Endothelial cell of umbilical vein (primary cell): ENCODE data around the gene ATP6V0D1. TPM values are rescaled to one million over a fixed set of nuclear protein-coding genes. Genes with fewer than 3 reads are reported as not detected.

Experiments used
- BruUV-seq: library from RNA; stranded (reverse); fragments of 400-500 nt; replicated peaks from 2 replicates; lab custom pipeline; 2021; lab: Mats Ljungman, UMichigan
- CTCF ChIA-PET: fragments of 300-600, 350-600 bp; sonication (Branson Sonifier 250); formaldehyde crosslinking; loops from one replicate; lab custom pipeline; 2021; ENCODE audit warnings: antibody characterized with exemption, inconsistent platforms; lab: Charles Lee
- POLR2A ChIA-PET: fragments of 300-600, 350-600 bp; sonication (Branson Sonifier 250); formaldehyde crosslinking; loops from one replicate; lab custom pipeline; 2021; ENCODE audit warnings: antibody characterized with exemption, inconsistent platforms; lab: Charles Lee
- DNase-seq: peaks from one replicate; pipeline ENCODE4 v3.0.0-alpha.2; 2011; ENCODE audit warnings: low read depth, low spot score
- FAIRE-seq: peaks from 2 replicates; lab custom pipeline; 2011; peaks lifted over from hg19 to GRCh38; lab: Jason Lieb, UNC
- H2AFZ ChIP-seq: 2 replicates; pipeline ENCODE4 v1.6.0; 2012; ENCODE audit warnings: low read depth, low read length, control low read depth, inconsistent platforms
- H3K27ac ChIP-seq: 2 replicates; pipeline ENCODE4 v1.5.1; 2011; ENCODE audit warnings: low read depth, mild to moderate bottlenecking, control low read depth, low read length, moderate library complexity; ENCODE audit not compliant: insufficient read depth
- H3K27me3 ChIP-seq, 2 experiments: 2 replicates each; pipeline versions ENCODE4 v1.6.0 to v1.6.1; 2011; ENCODE audit warnings: low read length in 2 of 2, mixed read lengths in 1 of 2; ENCODE audit not compliant: control insufficient read depth in 2 of 2, insufficient read depth in 2 of 2
- H3K36me3 ChIP-seq, 2 experiments: 2 replicates in 1 of 2; 3 replicates in 1 of 2; pipeline ENCODE4 v1.5.1; 2011; ENCODE audit warnings: low read length in 2 of 2, mild to moderate bottlenecking in 1 of 2, moderate library complexity in 1 of 2; ENCODE audit not compliant: control insufficient read depth in 2 of 2, insufficient read depth in 2 of 2; ENCODE audit errors: extremely low read depth in 1 of 2
- H3K4me1 ChIP-seq: 3 replicates; pipeline ENCODE4 v1.5.1; 2011; ENCODE audit warnings: mild to moderate bottlenecking, low read length; ENCODE audit not compliant: control insufficient read depth, insufficient read depth; ENCODE audit errors: extremely low read depth
- H3K4me2 ChIP-seq: 2 replicates; pipeline ENCODE4 v1.6.1; 2011; ENCODE audit warnings: low read length, control low read depth, mixed read lengths; ENCODE audit not compliant: insufficient read depth
- H3K4me3 ChIP-seq, 3 experiments: fragments of 200-600 bp in 1 of 3; sonication (generic), shearing (Covaris generic) in 1 of 3; replicated peaks in 1 of 3; 2 replicates each; pipeline ENCODE4 v1.5.1; 2011 to 2016; ENCODE audit warnings: control low read depth in 3 of 3, low read length in 3 of 3, mild to moderate bottlenecking in 2 of 3, inconsistent platforms in 1 of 3, low read depth in 1 of 3, moderate library complexity in 1 of 3; ENCODE audit not compliant: insufficient read depth in 1 of 3
- H3K79me2 ChIP-seq: 2 replicates; pipeline ENCODE4 v1.6.0; 2012; ENCODE audit warnings: low read length, inconsistent platforms; ENCODE audit not compliant: control insufficient read depth, insufficient read depth
- H3K9ac ChIP-seq: replicated peaks from 2 replicates; pipeline ENCODE3; 2011; ENCODE audit warnings: low read length, control low read depth; ENCODE audit not compliant: insufficient read depth; ENCODE audit errors: extremely low read depth
- H3K9me1 ChIP-seq: replicated peaks from 3 replicates; pipeline ENCODE4 v1.6.0; 2011; ENCODE audit warnings: mild to moderate bottlenecking, low read length; ENCODE audit not compliant: control insufficient read depth, insufficient read depth; ENCODE audit errors: extremely low read depth
- H3K9me3 ChIP-seq: replicated peaks from 2 replicates; pipeline ENCODE4 v1.5.1; 2012; ENCODE audit warnings: low read length, inconsistent platforms; ENCODE audit not compliant: control insufficient read depth, insufficient read depth
- H4K20me1 ChIP-seq: replicated peaks from 2 replicates; pipeline ENCODE3; 2011; ENCODE audit warnings: mild to moderate bottlenecking, low read length; ENCODE audit not compliant: control insufficient read depth, insufficient read depth; ENCODE audit errors: extremely low read depth
- EZH2 ChIP-seq: IDR thresholded peaks from 2 replicates; pipeline ENCODE4 v1.6.1; 2012; ENCODE audit warnings: borderline replicate concordance, low read depth, mild to moderate bottlenecking, moderate library complexity, low read length, inconsistent platforms; ENCODE audit not compliant: severe bottlenecking
- FOS ChIP-seq: IDR thresholded peaks from 2 replicates; pipeline ENCODE4 v1.6.1; 2011; ENCODE audit warnings: mild to moderate bottlenecking, low read length, moderate library complexity, borderline replicate concordance; ENCODE audit not compliant: insufficient read depth
- GATA2 ChIP-seq: IDR thresholded peaks from 2 replicates; pipeline ENCODE4 v1.7.0; 2011; ENCODE audit warnings: low read depth, mild to moderate bottlenecking, moderate library complexity, mixed read lengths, low read length; ENCODE audit not compliant: insufficient read length, insufficient read depth
- JUN ChIP-seq: IDR thresholded peaks from 2 replicates; pipeline ENCODE4 v1.6.1; 2011; ENCODE audit warnings: borderline replicate concordance, low read depth; ENCODE audit not compliant: insufficient read length, insufficient read depth
- MYC ChIP-seq: IDR thresholded peaks from one replicate; pipeline ENCODE4 v1.6.1; 2011; ENCODE audit warnings: mild to moderate bottlenecking, low read depth, low read length
- POLR2A ChIP-seq: IDR thresholded peaks from 2 replicates; pipeline ENCODE4 v1.6.1; 2012; ENCODE audit warnings: low read depth, mild to moderate bottlenecking, control low read depth, low read length
- POLR2AphosphoS5 ChIP-seq: IDR thresholded peaks from 2 replicates; pipeline ENCODE4 v1.6.1; 2012; ENCODE audit warnings: low read depth, mild to moderate bottlenecking, control low read depth, low read length, moderate library complexity; ENCODE audit not compliant: insufficient read depth
- dilution Hi-C: fragments of 300-500 bp; cut with MboI; formaldehyde crosslinking; loops from one replicate; pipeline ENCODE4 v1.15.0; 2019; ENCODE audit warnings: low sequenced_read_pairs; ENCODE audit not compliant: extremely low pct_ligation_motif_present
- intact Hi-C: fragments of 100-400 bp; cut with micrococcal nuclease; formaldehyde crosslinking; loops from one replicate; pipeline ENCODE4 v1.10.0; 2022
- polyA plus RNA-seq, 4 experiments: library from polyadenylated mRNA; depleted of rRNA in 3 of 4; stranded (reverse) in 3 of 4; unstranded in 1 of 4; fragments of >200 nt; gene quantifications; 2 replicates each; pipeline versions ENCODE4 v1.2.1 to v1.2.3, GENCODE V29; 2011 to 2012; ENCODE audit warnings: missing spikeins in 1 of 4
- total RNA-seq: library from RNA; stranded (reverse); gene quantifications from 2 replicates; pipeline ENCODE4 v1.2.3, GENCODE V29; 2021
- TF ChIP-seq, protein P1 (sequence below), 2 donors: IDR thresholded peaks; 1 replicate in 1 of 2; 2 replicates in 1 of 2; pipeline ENCODE4 v1.5.1; 2011; ENCODE audit warnings: low read length in 2 of 2, mild to moderate bottlenecking in 2 of 2, moderate library complexity in 2 of 2, control low read depth in 1 of 2, inconsistent platforms in 1 of 2, low read depth in 1 of 2; ENCODE audit not compliant: insufficient read depth in 1 of 2; ENCODE audit errors: extremely low read depth in 1 of 2
- TF ChIP-seq, protein P2 (sequence below): IDR thresholded peaks from 2 replicates; pipeline ENCODE4 v1.6.1; 2011; ENCODE audit not compliant: insufficient read depth, insufficient read length

ATP6V0D1 gene
- total and polyA plus RNA-seq, 2 donors (not counting 3 experiments of a cell fraction or from before 2014, with no cell fraction given) = 82.8 to 232 TPM

GRCh38 chr16:67525176-67525860 lies 44.4 kb upstream of the ATP6V0D1 start:
- no peak overlapping the region for H3K4me2 ChIP-seq
- TF ChIP-seq FOS (no peak), POLR2AphosphoS5 (no peak), MYC (no peak), JUN (no peak), GATA2 (no peak), EZH2 (no peak), POLR2A (no peak)
- TF ChIP-seq, protein P1, sequence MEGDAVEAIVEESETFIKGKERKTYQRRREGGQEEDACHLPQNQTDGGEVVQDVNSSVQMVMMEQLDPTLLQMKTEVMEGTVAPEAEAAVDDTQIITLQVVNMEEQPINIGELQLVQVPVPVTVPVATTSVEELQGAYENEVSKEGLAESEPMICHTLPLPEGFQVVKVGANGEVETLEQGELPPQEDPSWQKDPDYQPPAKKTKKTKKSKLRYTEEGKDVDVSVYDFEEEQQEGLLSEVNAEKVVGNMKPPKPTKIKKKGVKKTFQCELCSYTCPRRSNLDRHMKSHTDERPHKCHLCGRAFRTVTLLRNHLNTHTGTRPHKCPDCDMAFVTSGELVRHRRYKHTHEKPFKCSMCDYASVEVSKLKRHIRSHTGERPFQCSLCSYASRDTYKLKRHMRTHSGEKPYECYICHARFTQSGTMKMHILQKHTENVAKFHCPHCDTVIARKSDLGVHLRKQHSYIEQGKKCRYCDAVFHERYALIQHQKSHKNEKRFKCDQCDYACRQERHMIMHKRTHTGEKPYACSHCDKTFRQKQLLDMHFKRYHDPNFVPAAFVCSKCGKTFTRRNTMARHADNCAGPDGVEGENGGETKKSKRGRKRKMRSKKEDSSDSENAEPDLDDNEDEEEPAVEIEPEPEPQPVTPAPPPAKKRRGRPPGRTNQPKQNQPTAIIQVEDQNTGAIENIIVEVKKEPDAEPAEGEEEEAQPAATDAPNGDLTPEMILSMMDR (IDR thresholded peaks at IDR 0.05; ENCODE audit: extremely low read depth in 1 of 2, insufficient read depth in 1 of 2, low read depth in 1 of 2, low read length in 2 of 2) = no peak
- TF ChIP-seq, protein P2, sequence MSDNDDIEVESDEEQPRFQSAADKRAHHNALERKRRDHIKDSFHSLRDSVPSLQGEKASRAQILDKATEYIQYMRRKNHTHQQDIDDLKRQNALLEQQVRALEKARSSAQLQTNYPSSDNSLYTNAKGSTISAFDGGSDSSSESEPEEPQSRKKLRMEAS = no peak
- dilution Hi-C loops (no loop called here), intact Hi-C loops (loop anchor here (10.0 kb wide), 2 partner anchors 279 to 399 kb away; partner anchors contain the start of genes RANBP10 and TSNAXIP1)
- peaks cover 10% of the 10 kb centered on the region for H3K4me1 ChIP-seq
- H4K20me1 ChIP-seq = no peaks in the 10 kb centered on the region
- POLR2A ChIA-PET = interaction anchor here (1.5 kb wide), 1 partner anchor 12 kb away, joined by 5 read pairs; no protein-coding TSS in a partner anchor
- H3K79me2 ChIP-seq = peaks cover 10% of the 10 kb centered on the region
- H3K36me3 ChIP-seq = no peaks in the 10 kb centered on the region
- no peak overlapping the region for H3K27ac ChIP-seq
- FAIRE-seq = no peak
- H3K27me3 ChIP-seq = no peaks in the 10 kb centered on the region
- no peaks in the 10 kb centered on the region for H3K9me1 ChIP-seq
- no peak overlapping the region for H3K9ac ChIP-seq
- no peaks in the 10 kb centered on the region for H3K9me3 ChIP-seq
- BruUV-seq = no TSS peak
- no peak for DNase-seq
- H3K4me3 ChIP-seq = no peak overlapping the region
- no peak overlapping the region for H2AFZ ChIP-seq
- CTCF ChIA-PET = interaction anchor here (0.7 to 7.3 kb wide), 4 partner anchors 11 to 142 kb away, joined by 3 to 246 read pairs (median 7); partner anchors contain the start of gene CARMIL2
